Measurements from ENCODE around the gene TMC4. TPM values are rescaled to one million over a fixed set of nuclear protein-coding genes. Genes with fewer than 3 reads are reported as not detected.

Gene TMC4
- total and polyA plus RNA-seq, 2 experiments from 2014 or later: 40.3 to 94.4 TPM

DNA sequence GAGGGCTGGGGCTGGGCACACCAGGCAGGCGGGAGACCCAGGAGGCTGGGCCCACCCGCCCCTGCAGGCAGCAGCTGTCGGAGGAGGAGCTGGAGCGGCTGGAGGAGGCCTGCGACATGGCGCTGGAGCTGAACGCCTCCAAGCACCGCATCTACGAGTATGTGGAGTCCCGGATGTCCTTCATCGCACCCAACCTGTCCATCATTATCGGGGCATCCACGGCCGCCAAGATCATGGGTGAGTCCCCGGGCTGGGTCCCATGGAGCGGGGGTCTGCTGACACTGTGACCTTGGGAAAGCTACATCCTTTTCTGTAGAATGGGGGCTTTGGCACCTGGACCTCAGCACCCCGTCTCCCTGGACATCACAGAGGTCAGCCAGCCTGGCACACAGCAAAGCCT lies 49.3 kb downstream of the TMC4 start:
- TF ChIP-seq, protein P1, sequence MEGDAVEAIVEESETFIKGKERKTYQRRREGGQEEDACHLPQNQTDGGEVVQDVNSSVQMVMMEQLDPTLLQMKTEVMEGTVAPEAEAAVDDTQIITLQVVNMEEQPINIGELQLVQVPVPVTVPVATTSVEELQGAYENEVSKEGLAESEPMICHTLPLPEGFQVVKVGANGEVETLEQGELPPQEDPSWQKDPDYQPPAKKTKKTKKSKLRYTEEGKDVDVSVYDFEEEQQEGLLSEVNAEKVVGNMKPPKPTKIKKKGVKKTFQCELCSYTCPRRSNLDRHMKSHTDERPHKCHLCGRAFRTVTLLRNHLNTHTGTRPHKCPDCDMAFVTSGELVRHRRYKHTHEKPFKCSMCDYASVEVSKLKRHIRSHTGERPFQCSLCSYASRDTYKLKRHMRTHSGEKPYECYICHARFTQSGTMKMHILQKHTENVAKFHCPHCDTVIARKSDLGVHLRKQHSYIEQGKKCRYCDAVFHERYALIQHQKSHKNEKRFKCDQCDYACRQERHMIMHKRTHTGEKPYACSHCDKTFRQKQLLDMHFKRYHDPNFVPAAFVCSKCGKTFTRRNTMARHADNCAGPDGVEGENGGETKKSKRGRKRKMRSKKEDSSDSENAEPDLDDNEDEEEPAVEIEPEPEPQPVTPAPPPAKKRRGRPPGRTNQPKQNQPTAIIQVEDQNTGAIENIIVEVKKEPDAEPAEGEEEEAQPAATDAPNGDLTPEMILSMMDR (IDR thresholded peaks at IDR 0.05; ENCODE audit: poor library complexity): no peak
- TF ChIP-seq EZH2 (IDR thresholded peaks at IDR 0.05; ENCODE audit: borderline replicate concordance): no peak
- no peak for TF ChIP-seq EZH2phosphoT487 (IDR thresholded peaks at IDR 0.05; ENCODE audit: low read depth, severe bottlenecking, unreplicated experiment)
- 98% methylated on average over 17 of the region's 17 CpGs for WGBS (ENCODE audit: low lambda C conversion rate, missing lambda C conversion rate)
- no peaks in the 10 kb centered on the region for H3K9me3 ChIP-seq (ENCODE audit: low read depth)
- H3K27ac ChIP-seq: no peak overlapping the region
- no peak overlapping the region for H3K4me3 ChIP-seq
- H3K36me3 ChIP-seq (replicated peaks; ENCODE audit: insufficient read depth, low read depth): no peaks in the 10 kb centered on the region
- H3K9me2 ChIP-seq (replicated peaks; ENCODE audit: insufficient read depth): no peaks in the 10 kb centered on the region
- no peak overlapping the region for H2AFZ ChIP-seq
- H4K20me1 ChIP-seq (ENCODE audit: insufficient read depth, poor library complexity, severe bottlenecking): no peaks in the 10 kb centered on the region
- no peaks in the 10 kb centered on the region for H3K4me1 ChIP-seq (ENCODE audit: insufficient read depth)
- DNase-seq (ENCODE audit: low spot score): no peak
- no peaks in the 10 kb centered on the region for H3K27me3 ChIP-seq
- H3K79me2 ChIP-seq: no peaks in the 10 kb centered on the region
- H3K4me2 ChIP-seq: no peak overlapping the region

DNA sequence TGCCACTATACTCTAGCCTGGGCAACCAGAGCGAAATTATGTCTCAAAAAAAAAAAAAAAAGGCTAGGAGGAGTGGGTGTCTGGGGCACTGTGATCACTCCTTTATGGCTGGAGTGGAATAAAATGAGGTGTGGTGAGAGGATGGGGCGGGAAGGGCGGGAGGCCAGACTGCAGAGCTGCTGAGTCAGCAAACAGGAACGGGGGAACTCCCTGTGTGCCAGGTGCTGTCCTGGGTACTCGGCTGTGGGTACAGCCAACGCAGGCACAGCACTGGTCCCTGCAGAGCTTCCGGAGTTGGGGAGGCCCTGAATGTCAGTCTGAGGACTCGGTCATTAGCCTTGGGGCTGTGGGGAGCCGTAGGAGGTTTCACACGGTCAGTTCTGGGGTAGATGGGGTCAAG lies 51.7 kb downstream of the TMC4 start:
- H3K27ac ChIP-seq: no peak overlapping the region
- no peak overlapping the region for H3K4me3 ChIP-seq
- H3K4me1 ChIP-seq (ENCODE audit: insufficient read depth): no peaks in the 10 kb centered on the region
- no peak overlapping the region for H3K4me2 ChIP-seq
- no peaks in the 10 kb centered on the region for H3K36me3 ChIP-seq (replicated peaks; ENCODE audit: insufficient read depth, low read depth)
- no peak overlapping the region for H2AFZ ChIP-seq
- H3K9me3 ChIP-seq (ENCODE audit: low read depth): no peaks in the 10 kb centered on the region
- WGBS (ENCODE audit: low lambda C conversion rate, missing lambda C conversion rate): 95% methylated on average over 10 of the region's 10 CpGs
- TF ChIP-seq, protein P1 (IDR thresholded peaks at IDR 0.05; ENCODE audit: poor library complexity): no peak
- TF ChIP-seq EZH2 (IDR thresholded peaks at IDR 0.05; ENCODE audit: borderline replicate concordance) (no peak), EZH2phosphoT487 (IDR thresholded peaks at IDR 0.05; ENCODE audit: low read depth, severe bottlenecking, unreplicated experiment) (no peak)
- no peaks in the 10 kb centered on the region for H3K27me3 ChIP-seq
- no peaks in the 10 kb centered on the region for H4K20me1 ChIP-seq (ENCODE audit: insufficient read depth, poor library complexity, severe bottlenecking)
- H3K79me2 ChIP-seq: peaks cover 7% of the 10 kb centered on the region
- no peak for DNase-seq (ENCODE audit: low spot score)
- no peaks in the 10 kb centered on the region for H3K9me2 ChIP-seq (replicated peaks; ENCODE audit: insufficient read depth)

DNA sequence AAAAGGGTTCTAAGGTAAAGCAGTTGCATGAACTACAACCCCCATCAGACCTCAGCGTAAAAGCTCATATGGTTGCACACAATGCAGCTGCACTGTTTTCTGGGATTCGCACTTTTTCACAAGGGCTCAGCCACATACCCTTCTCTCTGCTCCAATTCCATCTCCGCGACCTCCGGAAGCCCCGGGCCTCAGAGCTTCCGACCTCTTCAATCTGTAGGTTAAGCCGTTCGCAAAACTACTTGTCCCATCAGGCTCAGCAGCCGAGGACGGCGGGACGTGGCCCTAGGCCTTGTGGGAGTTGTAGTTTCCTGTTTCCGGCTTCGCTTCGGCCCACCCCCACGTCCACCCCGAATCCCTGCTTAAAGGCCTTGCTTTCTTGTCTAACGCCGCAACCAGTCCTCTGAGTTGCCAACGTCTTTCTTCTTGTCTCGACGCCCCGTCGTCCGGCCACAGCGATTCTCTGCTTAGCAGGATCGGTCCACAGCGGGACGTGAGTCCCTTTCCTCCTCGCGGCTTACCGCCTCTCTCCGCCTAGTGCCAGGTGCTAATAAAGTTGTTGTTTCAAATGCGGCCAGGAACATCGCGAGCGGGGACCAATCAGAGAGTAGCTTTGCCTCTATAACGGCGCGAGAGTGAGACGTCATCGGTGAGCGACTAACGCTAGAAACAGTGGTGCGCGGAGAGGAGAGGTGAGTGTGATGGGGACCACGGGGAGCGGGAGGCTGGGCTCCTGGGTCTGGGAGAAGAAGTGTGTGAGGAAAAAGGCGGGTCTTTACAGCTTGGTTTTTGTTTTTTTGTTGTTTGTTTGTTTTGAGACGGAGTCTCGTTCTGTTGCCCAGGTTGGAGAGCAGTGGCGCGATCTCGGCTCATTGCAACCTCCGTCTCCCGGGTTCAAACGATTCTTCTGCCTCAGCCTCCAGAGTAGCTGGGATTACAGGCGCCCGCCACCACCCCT lies 57.6 kb downstream of the TMC4 start, which contains the start of the genes PRPF31 and TFPT:
Gene PRPF31, plus strand, starts transcription at position 646 of the 955 bp plus-strand sequence. CDS start 2,525 bp downstream, outside the sequence.
Gene TFPT, minus strand, starts transcription at position 549 of the 955 bp plus-strand sequence. Its CDS starts 388 bp downstream, at position 161.
- DNase-seq (ENCODE audit: low spot score): peak; percentile 98
- H3K27me3 ChIP-seq: no peaks in the 10 kb centered on the region
- no peaks in the 10 kb centered on the region for H4K20me1 ChIP-seq (ENCODE audit: insufficient read depth, poor library complexity, severe bottlenecking)
- no peaks in the 10 kb centered on the region for H3K4me1 ChIP-seq (ENCODE audit: insufficient read depth)
- H3K36me3 ChIP-seq (replicated peaks; ENCODE audit: insufficient read depth, low read depth): no peaks in the 10 kb centered on the region
- H3K4me2 ChIP-seq: peak within 1 kb of the TSS; percentile 91
- peak within 1 kb of the TSS; percentile 91 for H3K27ac ChIP-seq
- H3K79me2 ChIP-seq: peaks cover 33% of the 10 kb centered on the region
- peak within 1 kb of the TSS; percentile 74 for H2AFZ ChIP-seq
- WGBS (ENCODE audit: low lambda C conversion rate, missing lambda C conversion rate): 2% methylated on average over 57 of the region's 60 CpGs
- no peaks in the 10 kb centered on the region for H3K9me3 ChIP-seq (ENCODE audit: low read depth)
- peak within 1 kb of the TSS; percentile 78 for H3K4me3 ChIP-seq
- no peaks in the 10 kb centered on the region for H3K9me2 ChIP-seq (replicated peaks; ENCODE audit: insufficient read depth)
- TF ChIP-seq EZH2 (IDR thresholded peaks at IDR 0.05; ENCODE audit: borderline replicate concordance) (no peak), EZH2phosphoT487 (IDR thresholded peaks at IDR 0.05; ENCODE audit: low read depth, severe bottlenecking, unreplicated experiment) (no peak)
- TF ChIP-seq, protein P1 (IDR thresholded peaks at IDR 0.05; ENCODE audit: poor library complexity): no peak

Measured in hepatocyte (in vitro differentiated cells).